GM21619 (cell line): ENCODE measurements around the gene ADGRG7.
A peak's percentile ranks its signal among the peaks of the same experiment; 100 is the strongest.

ENCODE experiments used
- ATAC-seq: cut with Tn5 transposase; IDR thresholded peaks from one replicate; pipeline ENCODE4 v1.9.1; 2021; ENCODE audit not compliant: unreplicated experiment

ADGRG7 gene

DNA sequence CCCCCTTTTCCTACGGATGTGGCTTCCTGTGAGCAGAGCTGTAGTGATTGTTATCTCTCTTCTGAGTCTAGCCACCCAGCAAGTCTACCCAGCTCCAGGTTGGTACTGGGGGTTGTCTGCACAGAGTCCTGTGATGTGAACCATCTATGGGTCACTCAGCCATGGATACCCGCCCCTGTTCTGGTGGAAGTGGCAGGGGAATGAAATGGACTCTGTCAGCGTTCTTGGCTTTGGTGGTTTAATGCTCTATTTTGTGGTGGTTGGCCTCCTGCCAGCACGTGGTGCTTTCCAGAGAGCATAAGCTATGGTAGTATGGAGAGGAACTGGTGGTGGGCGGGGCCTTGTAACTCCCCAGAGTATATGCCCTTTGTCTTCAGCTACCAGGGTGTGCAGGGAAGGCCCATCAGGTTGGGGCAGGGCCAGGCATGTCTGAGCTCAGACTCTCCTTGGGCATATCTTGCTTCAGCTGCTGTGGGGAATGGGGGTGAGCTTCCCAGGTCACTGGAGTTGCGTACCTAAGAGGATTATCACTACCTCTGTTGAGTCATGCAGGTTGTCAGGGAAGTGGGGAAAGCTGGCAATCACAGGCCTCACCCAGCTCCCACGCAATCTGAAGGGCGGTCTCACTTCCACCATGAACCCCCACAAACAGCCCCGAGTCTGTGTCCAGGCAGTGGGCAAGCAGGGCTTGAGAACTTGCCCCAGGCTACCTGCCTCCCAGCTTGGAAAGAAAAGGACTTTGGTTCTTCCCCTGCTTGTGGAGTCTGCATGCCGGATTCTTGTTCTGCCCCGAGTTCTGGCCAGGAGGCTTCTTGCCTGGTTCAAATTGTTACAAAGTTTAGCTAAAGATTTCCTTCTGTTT lies 9.0 kb upstream of the ADGRG7 start:
- no peak for ATAC-seq

DNA sequence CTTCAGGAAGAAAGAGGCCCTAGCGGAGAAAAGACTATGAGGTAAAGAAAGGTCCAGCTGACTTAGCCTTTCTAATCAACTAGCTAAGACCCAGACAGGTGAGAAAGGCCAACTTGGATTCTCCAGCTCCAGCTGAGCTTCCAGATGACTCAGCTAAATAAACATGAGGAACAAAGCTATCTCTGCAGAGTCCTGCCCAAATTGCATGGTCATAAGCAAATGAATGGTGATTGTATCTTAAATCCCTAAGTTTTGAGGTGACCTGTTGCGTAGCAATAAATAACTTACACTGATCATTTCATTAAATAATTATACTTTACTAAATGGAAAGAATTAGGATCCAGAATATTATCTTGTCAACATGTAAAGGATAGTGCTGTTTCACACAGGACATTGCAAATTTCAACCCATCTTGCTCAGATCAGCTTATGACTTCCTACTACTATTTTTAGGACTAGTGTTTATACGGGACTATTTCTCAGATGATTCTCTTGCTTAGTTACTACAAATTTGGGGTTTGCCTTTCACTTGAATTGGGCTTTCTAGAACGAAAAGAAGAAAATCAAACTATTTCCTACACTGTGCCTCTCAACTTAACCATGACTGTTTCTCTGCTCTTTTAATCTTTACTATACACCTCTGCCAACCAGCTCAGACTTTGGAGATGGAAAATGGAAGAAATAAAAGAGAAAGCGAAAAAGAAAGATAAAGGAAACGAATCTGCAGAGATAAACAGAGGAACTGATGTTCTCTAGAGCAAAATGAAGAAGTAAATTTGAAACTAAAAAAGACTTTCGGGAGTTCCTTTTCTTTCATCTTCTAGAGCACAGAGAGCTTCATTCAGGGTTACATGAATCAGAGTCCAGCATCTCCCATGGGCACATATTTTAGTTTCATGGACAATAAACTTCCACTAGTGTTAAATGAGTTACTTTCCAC lies 6.6 kb upstream of the ADGRG7 start:
- ATAC-seq: peak; percentile 43

DNA sequence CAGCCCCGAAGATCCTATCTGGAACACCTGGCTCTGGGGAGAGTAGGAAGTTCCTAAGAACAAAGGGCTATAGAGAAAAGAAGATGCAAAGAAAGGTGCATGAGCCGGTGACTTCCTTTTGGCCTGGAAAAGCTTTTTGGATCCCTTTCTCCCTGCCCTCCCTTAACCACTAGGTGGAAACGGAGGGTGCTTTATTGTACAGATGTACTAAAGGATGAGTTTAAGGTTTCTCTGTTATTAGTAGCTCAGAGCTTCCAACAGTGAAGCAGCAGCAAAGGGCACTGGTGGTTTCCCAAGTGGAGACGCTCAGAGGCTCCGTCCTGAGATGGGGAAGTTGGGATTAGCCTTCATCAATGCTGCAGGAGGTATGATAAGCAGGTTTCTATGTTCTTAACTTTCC lies 5.9 kb upstream of the ADGRG7 start:
- ATAC-seq: peak; percentile 35

DNA sequence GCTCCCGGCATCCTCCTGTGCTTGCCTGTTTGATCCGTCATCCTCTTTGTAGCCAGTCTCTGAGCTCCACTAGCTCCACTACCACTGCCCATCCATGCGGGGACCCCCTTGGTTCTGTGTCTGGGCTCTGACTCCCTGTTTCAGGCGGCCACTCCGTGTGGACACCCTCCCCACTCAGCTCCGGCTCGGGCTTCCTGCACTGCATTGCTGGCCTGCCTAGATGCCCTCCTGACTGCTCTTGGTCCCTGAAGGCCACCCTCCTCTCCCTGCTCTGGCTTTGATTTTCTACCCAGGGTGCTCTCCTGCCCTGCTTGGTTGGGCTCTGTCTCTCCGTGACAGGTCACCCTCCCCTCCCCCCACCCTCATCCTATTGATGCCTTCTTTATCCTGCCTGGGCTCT lies 4.0 kb upstream of the ADGRG7 start:
- no peak for ATAC-seq

DNA sequence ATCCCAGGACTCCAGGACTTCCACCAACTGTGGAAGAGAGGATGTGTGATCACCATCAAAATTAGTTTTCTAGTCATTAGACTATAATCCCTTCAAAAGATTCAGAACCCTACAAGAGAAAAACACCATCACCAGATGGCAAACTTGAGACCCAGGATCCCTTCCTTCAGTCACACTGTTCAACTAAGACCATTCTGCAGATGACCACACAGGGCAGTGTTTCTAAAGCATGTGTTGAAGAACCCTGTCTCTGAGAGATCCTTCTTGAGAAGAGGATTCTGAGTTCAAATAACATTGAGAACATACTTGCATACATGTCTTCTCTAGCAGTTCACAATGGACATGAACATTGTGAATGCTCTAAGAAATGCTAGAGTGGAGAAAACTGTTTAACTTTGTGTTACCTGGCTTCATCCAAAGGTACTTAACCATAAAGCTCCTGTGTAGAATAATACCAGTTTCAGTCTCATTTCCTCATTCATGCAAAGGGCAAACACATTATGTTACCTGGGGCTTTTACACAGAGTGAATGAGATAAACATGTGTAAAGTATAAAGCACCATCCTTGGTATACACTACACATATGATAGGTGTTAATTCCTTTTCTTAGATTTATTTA lies 2.4 kb upstream of the ADGRG7 start:
- peak; percentile 70 for ATAC-seq

DNA sequence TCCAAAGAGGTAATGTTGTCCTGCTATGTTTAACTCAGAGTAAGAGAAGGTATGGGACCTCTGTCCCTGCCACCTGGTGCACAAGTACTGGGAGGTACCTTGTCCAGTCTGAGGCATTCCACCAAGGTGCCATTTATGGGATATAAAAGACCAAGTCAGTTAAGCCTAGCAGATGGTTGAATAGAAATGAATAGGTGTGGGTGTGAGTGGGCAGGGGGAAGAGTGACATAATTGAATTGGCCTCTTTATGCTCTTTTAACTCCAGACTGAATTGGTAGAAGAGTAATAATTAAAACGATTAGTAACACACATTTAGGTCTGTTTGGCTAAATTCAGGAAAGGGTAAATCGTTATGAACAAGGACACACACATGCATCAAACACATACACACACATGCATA lies 562 bp downstream of the ADGRG7 start:
- ATAC-seq: no peak

DNA sequence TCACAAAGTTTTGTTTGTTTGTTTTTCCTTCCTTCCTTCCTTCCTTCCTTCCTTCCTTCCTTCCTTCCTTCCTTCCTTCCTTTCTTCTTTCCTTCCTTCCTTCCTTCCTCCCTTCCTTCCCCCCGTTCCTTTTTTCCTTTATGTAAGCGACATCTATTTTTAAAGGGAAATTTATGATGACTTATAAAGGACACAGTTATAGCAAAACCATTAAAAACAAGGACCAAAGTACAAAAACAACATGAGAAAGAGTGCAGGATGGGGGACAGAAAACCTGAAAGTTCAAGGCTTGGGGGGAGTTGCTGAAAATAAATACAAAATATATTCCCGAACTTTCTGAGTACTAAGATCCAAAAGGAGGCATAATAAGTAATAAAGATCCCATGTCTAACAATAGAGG lies 1.8 kb downstream of the ADGRG7 start:
- ATAC-seq: no peak

DNA sequence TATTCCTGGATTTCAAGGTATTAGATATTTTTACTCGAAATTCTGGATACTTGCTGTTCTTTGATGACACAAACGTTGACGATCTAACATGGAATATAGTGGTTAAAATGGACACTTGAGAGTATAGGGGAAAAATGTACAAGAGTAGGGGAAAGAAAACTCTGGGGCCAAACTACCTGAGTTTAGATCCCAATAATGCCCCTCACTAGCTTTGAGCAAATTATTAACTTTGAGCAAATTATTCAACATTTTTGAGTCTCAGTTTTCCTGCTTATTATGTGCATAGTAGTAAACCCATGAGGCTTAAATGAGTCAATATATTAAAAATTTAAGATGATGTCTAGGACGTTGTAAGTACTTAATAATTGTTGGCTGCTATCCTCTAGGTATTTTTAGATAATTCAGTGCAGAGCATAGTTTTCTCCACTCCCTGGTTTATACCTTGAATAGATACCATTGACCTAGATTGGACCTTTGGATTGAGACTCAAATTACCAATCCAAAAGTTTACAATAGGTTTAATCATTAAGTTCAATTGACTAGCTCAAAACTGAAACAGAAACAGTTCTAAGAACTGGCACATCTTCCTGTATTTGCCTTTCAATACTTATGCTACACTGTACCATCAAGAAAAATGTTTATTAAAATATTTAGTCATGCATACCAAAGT lies 4.5 kb downstream of the ADGRG7 start:
- ATAC-seq: no peak

DNA sequence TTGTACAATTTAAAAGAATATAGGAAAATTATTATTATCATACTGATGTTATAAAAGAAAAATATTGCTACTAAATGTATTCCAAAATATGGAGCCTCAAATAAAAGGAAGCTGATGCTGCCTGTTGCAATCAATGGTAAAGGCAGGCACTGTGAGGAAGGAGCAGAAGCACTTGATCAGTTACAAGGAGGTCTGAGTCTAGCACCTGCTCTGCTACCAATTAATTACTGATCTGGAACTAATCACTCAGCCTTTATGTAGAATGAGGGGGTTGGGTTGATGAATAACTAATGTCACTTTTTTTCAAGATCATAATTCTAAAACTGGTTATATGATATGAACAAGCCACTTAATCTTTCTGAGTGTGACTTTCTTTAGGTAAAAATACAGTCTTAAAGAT lies 5.5 kb downstream of the ADGRG7 start:
- peak; percentile 76 for ATAC-seq

DNA sequence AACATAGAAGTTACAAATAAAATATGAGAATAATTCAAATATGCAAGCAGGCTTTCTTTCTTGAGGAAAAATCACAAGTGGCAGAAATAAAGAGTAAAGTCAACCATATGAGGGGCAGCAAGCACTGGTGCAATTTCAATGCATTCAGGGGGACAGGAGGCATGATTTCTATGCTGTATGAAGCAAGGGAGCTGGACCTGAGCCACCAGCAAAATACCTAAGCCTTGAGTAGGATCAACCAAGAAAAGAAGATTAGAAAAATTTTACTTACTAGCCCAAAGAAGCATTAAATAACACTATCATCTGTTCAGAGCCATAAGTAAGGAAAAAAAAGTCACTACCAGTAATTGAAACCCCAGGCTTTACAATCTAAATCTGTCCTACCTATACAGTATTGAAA lies 6.3 kb downstream of the ADGRG7 start:
- no peak for ATAC-seq

DNA sequence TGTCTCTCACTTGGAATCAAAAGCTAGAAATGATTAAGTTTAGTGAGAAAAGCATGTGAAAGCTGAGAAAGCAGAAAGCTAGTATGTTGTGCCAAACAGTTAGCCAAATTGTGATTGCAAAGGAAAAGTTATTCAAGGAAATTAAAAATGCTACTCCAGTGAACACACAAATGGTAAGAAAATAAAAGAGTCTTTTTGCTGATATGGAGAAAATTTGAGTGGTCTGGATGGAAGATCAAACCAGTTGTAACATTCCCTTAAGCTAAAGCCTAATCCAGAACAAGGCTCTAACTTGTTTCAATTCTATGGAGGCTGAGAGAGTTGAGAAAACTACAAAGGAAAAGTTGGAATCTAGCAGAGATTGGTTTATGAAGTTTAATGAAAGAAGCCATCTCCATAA lies 11.8 kb downstream of the ADGRG7 start:
- no peak for ATAC-seq

DNA sequence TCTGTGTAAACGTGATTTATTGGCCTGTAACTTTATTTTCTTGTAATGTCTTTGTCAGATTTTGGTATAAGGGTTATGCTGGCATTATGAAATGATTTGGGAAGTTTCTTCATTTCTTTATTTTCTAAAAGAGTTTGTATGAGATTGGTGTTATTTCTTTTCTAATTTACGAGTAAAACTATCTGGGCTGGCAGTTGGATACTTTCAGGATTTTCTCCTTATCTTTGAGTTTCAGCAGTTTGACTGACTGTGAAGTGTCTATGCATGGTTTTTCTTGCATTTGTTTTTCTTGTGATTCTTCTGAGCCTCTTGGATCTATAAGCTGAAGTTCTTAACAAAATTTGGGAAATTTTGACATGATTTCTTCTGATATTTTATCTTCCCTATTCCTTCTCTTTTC lies 18.1 kb downstream of the ADGRG7 start:
- ATAC-seq: no peak

DNA sequence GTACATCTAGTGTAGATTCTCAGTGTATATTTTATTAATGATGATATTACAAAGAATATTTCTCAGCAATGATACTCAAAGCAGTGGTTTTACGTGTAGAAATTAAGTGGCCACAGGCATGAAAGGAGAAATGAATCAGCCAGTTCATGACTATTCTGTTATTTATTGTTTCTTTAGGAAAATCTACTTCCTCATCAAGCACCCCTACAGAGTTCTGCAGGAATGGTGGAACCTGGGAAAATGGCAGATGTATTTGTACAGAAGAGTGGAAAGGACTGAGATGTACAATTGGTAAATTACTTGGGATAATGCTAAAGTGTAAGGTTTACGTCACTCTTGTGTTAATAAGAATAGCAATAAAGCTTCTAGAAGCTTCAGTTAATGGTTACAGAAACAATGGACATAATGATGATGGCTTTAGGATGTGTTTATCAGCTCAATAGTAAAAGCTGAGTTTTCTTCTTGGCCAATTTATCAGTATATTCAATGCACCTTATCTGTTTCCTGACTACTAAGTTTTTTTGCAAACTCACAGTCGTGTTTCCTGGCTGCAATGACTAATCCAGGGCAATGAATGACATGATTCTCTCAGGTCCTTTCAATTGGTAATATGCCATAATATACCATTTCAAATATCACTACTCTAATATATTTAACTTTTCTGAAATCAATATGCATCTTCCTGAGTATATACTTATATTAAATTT lies 20.2 kb downstream of the ADGRG7 start:
- no peak for ATAC-seq

DNA sequence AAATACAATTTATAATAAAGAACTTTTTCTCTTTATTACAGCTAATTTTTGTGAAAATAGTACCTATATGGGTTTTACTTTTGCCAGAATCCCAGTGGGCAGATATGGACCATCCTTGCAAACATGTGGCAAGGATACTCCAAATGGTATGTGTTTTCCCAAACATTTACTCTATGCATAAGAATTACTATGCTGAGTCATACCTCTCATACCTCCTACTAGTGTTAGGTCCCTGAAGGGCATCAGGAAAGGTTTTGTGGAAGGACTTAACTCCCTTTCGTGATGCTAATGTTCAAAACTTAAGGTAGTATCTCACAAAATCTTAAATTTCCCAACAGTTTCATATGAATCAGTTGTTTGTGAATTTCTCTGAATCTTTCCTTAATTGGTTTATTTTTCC lies 21.3 kb downstream of the ADGRG7 start:
- no peak for ATAC-seq

DNA sequence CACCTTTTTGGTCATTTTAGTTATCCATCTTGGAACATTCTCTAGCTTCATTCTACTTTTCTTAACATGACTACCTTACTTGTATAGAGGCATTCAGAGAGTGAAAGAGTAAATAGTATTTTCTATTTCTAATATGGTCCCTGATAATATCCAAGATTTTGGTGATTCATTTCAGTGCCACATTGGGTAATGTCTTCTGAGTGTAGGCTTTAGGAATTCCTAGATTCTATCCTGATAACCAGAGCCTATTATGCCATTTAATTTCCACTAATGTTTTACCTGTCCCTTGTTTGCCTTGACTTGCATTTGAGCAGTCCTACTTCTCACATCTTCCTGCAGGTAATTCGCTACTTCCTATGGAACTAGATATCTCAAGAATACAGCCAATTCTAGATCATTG lies 21.8 kb downstream of the ADGRG7 start:
- no peak for ATAC-seq

DNA sequence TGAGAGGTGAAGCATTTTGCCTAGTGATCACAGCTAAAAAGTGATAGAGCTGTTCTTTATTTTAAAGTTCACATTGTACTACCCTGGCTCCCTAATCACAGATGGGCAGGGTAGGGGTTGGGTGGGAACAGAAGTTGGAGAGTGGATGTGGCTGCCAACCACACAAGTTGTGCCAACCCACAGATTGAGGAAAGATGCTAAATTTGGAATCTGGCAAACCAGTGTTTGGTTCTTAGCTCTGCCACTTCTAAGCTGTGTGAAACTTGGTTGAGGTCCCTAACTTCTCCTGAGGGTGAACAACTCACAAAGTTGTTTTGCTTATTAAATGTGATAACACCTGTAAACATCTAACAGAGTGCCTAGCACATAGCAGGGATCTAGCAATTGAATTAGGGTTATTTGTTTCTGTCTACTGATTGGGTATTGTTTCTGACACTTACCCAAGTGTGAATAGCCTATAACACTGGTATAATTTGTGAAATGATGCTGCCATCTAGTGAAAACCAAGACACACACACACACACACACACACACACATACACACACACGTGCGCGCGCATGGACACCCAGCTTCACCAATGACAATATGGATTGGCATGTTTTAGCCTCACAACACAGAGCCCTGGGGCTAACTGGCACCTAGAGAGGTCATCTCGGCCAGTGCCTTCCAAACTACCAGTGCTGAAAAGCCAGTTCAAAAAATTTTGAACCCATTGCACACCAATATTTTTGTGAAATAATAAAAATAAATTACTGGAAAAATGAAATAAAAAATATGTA lies 25.3 kb downstream of the ADGRG7 start:
- ATAC-seq: peak; percentile 53

DNA sequence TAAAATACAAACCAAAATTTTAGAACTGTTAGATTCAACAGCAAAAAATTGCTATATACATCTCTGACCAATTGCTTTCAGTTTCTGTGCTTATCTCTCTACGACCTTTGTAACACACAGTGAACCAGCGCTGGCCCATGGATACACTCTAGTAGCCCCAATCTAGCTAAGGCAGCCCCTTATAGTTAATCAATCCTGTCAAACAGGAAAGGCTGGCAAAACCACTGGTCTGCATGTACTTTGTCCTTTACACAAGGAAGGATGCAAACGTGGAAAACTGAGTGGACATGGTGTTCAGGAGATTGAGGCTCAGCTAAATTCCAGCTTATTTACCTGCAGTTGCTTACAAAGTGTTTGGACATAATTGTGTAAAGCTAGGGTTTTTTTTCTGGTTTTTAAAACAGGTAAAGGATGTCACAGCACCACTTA lies 25.9 kb downstream of the ADGRG7 start:
- no peak for ATAC-seq

DNA sequence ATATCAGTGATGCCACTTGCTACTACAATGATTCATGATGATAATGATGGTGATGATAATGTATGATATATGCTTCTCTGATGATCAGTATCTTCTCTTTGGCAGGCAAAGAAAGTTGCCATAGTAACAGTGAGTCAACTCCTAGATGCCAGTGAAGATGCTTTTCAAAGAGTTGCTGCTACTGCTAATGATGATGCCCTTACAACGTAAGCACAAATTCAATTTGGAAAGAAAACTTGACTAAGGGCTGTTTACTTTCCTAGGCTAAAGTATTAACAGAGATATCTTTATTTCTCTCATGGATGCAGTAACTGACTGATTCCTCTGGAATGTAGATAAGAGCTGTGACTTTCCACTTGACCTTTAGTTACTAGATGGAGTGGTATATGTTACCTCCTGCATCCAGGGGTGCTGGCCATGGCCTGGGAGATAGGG lies 27.8 kb downstream of the ADGRG7 start:
- ATAC-seq: no peak

DNA sequence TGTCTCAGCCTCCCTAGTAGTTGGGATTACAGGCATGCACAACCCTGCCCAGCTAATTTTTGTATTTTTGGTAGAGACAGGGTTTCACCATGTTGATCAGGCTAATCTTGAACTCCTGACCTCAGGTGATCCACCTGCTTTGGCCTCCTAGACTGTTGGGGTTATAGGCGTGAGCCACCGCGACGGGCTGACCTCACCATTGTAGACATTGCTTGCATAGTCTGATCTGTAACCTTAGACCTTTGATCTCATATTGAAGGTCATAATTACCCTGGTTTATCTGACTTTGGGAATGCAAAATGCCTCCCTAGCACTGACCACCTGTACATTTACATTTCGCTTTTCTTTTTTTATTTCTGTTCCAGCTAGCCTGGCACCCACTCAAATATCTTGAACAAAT lies 31.2 kb downstream of the ADGRG7 start:
- no peak for ATAC-seq
